PC-9 (cell line): ENCODE data around the gene KCNA2. TPM values are rescaled to one million over a fixed set of nuclear protein-coding genes. Genes with fewer than 3 reads are reported as not detected.

ENCODE experiments used
- BruUV-seq: library from RNA; stranded (reverse); fragments of 400-500 nt; replicated peaks from 2 replicates; lab custom pipeline; 2021; lab: Mats Ljungman, UMichigan
- CTCF ChIA-PET: fragments of 300-600 bp; sonication (Branson Sonifier 250); formaldehyde crosslinking; loops from one replicate; lab custom pipeline; 2022; ENCODE audit warnings: antibody characterized with exemption; lab: Charles Lee
- POLR2A ChIA-PET: fragments of 300-600 bp; sonication (Branson Sonifier 250); formaldehyde crosslinking; loops from one replicate; lab custom pipeline; 2022; ENCODE audit warnings: antibody characterized with exemption; ENCODE audit not compliant: unreplicated experiment; lab: Charles Lee
- DNase-seq, 2 experiments: peaks; one replicate each; pipeline versions ENCODE4 v3.0.0 to v3.0.0-alpha.2; 2015 to 2022; ENCODE audit warnings: mixed read lengths in 1 of 2
- H2AFZ ChIP-seq: fragments of 200-600 bp; sonication (generic); 2 replicates; pipeline ENCODE4 v1.8.1; 2017; ENCODE audit warnings: antibody characterized with exemption
- H3F3A ChIP-seq: fragments of 200-600 bp; sonication (generic); 2 replicates; pipeline ENCODE4 v1.8.1; 2017; ENCODE audit warnings: antibody characterized with exemption, mild to moderate bottlenecking, low read depth; ENCODE audit not compliant: insufficient read depth
- H3K27ac ChIP-seq: fragments of 200-600 bp; sonication (generic); 2 replicates; pipeline ENCODE4 v1.6.1; 2016; ENCODE audit warnings: mixed run types
- H3K27me3 ChIP-seq: fragments of 200-600 bp; sonication (generic); 2 replicates; pipeline ENCODE4 v1.6.1; 2016; ENCODE audit warnings: low read depth, mixed run types; ENCODE audit not compliant: insufficient read depth
- H3K36me3 ChIP-seq: fragments of 200-600 bp; sonication (generic); 2 replicates; pipeline ENCODE4 v1.6.1; 2016; ENCODE audit warnings: low read depth, mixed run types
- H3K4me1 ChIP-seq: fragments of 200-600 bp; sonication (generic); replicated peaks from 2 replicates; pipeline ENCODE4 v1.6.1; 2016; ENCODE audit warnings: mixed run types; ENCODE audit not compliant: insufficient read depth
- H3K4me2 ChIP-seq: fragments of 200-600 bp; sonication (generic); 2 replicates; pipeline ENCODE4 v1.6.1; 2017; ENCODE audit warnings: mixed run types
- H3K4me3 ChIP-seq: fragments of 200-600 bp; sonication (generic); 2 replicates; pipeline ENCODE4 v1.6.1; 2016; ENCODE audit warnings: mixed run types
- H3K79me2 ChIP-seq: fragments of 200-600 bp; sonication (generic); 2 replicates; pipeline ENCODE4 v1.6.1; 2017; ENCODE audit warnings: low read depth, mixed run types
- H3K9me2 ChIP-seq: fragments of 200-600 bp; sonication (generic); 2 replicates; pipeline ENCODE4 v1.8.1; 2017; ENCODE audit warnings: mild to moderate bottlenecking; ENCODE audit not compliant: insufficient read depth
- H3K9me3 ChIP-seq: fragments of 200-600 bp; sonication (generic); 2 replicates; pipeline ENCODE4 v1.8.1; 2016; ENCODE audit warnings: low read depth; ENCODE audit not compliant: insufficient read depth
- H4K20me1 ChIP-seq: fragments of 200-600 bp; sonication (generic); 2 replicates; pipeline ENCODE4 v1.8.1; 2017; ENCODE audit not compliant: insufficient read depth
- CTCF ChIP-seq: fragments of 200-600 bp; sonication (generic); conservative IDR thresholded peaks from 2 replicates; pipeline ENCODE4 v1.6.1; 2017; ENCODE audit warnings: mixed run types, antibody characterized with exemption, mild to moderate bottlenecking, moderate library complexity
- EZH2 ChIP-seq: fragments of 200-600 bp; sonication (generic); IDR thresholded peaks from 2 replicates; pipeline ENCODE4 v1.8.0; 2017; ENCODE audit warnings: antibody characterized with exemption, low read depth
- intact Hi-C: fragments of 100-400 bp; cut with micrococcal nuclease; formaldehyde crosslinking; loops from one replicate; pipeline ENCODE4 v1.10.0; 2022; ENCODE audit not compliant: unreplicated experiment
- total RNA-seq: library from RNA; stranded (reverse); gene quantifications from 2 replicates; pipeline ENCODE4 v1.2.3, GENCODE V29; 2021

KCNA2 gene
- total RNA-seq, 1 experiment from 2014 or later = not detected

GRCh38 chr1:110643879-110644472 lies 37.8 kb upstream of the KCNA2 start:
- TF ChIP-seq CTCF (no peak), EZH2 (no peak)
- DNase-seq = no peak
- ChIA-PET POLR2A (no interaction called here), CTCF (no interaction called here)
- Histone ChIP-seq H2AFZ (no peak overlapping the region), H3K4me2 (no peak overlapping the region), H3K9me3 (no peaks in the 10 kb centered on the region), H3K79me2 (no peaks in the 10 kb centered on the region), H3K27me3 (peaks cover 6% of the 10 kb centered on the region; the same call in 1 of the 2 replicates), H3K27ac (no peak overlapping the region), H3K4me3 (no peak overlapping the region), H3F3A (no peaks in the 10 kb centered on the region), H3K4me1 (no peaks in the 10 kb centered on the region), H4K20me1 (no peaks in the 10 kb centered on the region), H3K36me3 (no peaks in the 10 kb centered on the region), H3K9me2 (no peaks in the 10 kb centered on the region)
- no TSS peak for BruUV-seq
- intact Hi-C loops = no loop called here

GRCh38 chr1:110639724-110640386 lies 33.7 kb upstream of the KCNA2 start:
- intact Hi-C loops = no loop called here
- Histone ChIP-seq H2AFZ (no peak overlapping the region), H3K4me2 (no peak overlapping the region), H3K4me3 (no peak overlapping the region), H3K27me3 (no peaks in the 10 kb centered on the region), H3K79me2 (no peaks in the 10 kb centered on the region), H3K36me3 (no peaks in the 10 kb centered on the region), H4K20me1 (no peaks in the 10 kb centered on the region), H3K9me3 (no peaks in the 10 kb centered on the region), H3K9me2 (no peaks in the 10 kb centered on the region), H3K27ac (no peak overlapping the region), H3K4me1 (no peaks in the 10 kb centered on the region), H3F3A (no peaks in the 10 kb centered on the region)
- TF ChIP-seq EZH2 (no peak), CTCF (no peak)
- ChIA-PET CTCF (no interaction called here), POLR2A (interaction anchor here (0.7 kb wide), 1 partner anchor 386 kb away, joined by 4 read pairs; no protein-coding TSS in a partner anchor)
- no TSS peak for BruUV-seq
- DNase-seq = no peak

GRCh38 chr1:110638556-110638955 lies 32.4 kb upstream of the KCNA2 start:
- Histone ChIP-seq H3K27ac (no peak overlapping the region), H3F3A (no peaks in the 10 kb centered on the region), H3K36me3 (no peaks in the 10 kb centered on the region), H3K79me2 (no peaks in the 10 kb centered on the region), H3K4me3 (no peak overlapping the region), H3K27me3 (no peaks in the 10 kb centered on the region), H2AFZ (no peak overlapping the region), H4K20me1 (no peaks in the 10 kb centered on the region), H3K9me2 (no peaks in the 10 kb centered on the region), H3K9me3 (no peaks in the 10 kb centered on the region), H3K4me2 (no peak overlapping the region), H3K4me1 (no peaks in the 10 kb centered on the region)
- intact Hi-C loops = no loop called here
- CTCF ChIA-PET = interaction anchor here (0.6 kb wide), 1 partner anchor 90 kb away, joined by 7 read pairs; no protein-coding TSS in a partner anchor
- no peak for TF ChIP-seq CTCF
- TF ChIP-seq EZH2 = no peak
- DNase-seq = no peak
- no TSS peak for BruUV-seq
- POLR2A ChIA-PET = no interaction called here
